Measurements from ENCODE around the gene ECE2.

GRCh38 chr3:184228376-184229137 lies 47.3 kb upstream of the ECE2 start:
- no peak for TF ChIP-seq CTCF (IDR thresholded peaks at IDR 0.05; ENCODE audit: low read depth, low read length)
- TF ChIP-seq POLR2A (IDR thresholded peaks at IDR 0.05; ENCODE audit: extremely low read depth, insufficient read length), result no peak
- TF ChIP-seq MAX (IDR thresholded peaks at IDR 0.05; ENCODE audit: low read depth, low read length), result no peak

Data from NB4 (cell line).